ENCODE measurements around the gene ELF2. TPM values are rescaled to one million over a fixed set of nuclear protein-coding genes. Genes with fewer than 3 reads are reported as not detected.
"Not testable (repeated sequence)": the region's sequence is repeated elsewhere in the genome, so short reads cannot be mapped to it uniquely, and the experiment has no call there.

The ELF2 gene
- total RNA-seq, 1 donor from 2014 or later: 26.2 TPM

DNA sequence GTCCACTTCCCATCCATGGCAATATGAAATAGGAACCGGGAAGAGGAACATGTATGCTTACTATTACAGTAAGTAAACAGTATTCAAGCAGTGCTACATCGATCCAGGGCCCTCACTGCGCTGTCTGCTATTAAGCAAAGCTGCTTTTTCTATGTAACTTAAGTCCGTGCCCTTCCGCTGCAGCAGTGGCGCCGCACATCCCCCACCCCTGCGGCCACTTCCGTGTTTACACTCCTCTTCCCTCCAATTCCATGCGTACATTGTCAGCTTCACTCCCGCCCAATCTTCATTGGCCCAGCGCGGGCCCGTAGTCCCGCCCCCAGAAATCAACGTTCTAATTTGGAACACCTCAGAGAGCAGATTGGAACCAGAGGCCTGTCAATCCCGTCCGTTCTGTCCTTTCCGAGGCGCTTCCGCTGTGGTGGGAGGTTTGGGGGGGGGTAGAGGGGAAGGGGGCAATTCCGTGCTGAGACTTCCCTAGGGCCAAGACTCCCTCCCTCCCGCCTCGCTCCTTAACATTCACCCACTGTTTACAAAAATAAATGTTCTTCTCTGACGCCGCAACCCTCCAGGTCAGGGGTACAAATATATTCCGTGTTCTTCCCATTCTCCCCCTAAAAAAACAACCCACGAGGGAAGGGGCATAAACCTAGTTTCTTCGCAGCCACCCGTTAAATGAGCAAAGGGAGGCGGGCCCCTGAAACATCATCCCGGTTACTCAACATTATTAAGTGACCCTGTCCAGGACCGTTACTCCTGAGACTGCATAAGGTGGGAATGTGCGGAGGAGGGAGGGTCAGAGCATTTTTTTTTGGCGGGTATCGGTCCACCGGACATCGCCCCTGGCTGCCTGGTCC is 94.0 kb downstream of the ELF2 start:
- DNase-seq (ENCODE audit: extremely low read depth, low read depth, low spot score): peak; percentile 80

DNA sequence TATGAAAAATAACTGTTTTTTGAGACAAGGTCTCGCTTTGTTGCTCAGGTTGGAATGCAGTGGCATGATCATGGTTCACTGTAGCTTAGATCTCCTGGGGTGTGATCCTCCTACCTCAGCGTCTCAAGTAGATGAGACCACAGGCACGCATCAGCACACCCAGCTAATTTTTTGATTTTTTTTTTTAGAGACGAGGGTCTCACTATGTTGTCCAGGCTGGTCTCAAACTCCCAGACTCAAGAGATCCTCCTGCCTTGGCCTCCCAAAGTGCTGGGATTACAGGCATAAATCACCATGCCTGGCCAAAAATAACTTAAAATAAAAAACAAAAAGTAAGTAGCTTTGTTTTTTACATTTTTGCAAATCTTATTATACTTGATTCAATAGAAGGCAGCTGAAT is 98.1 kb downstream of the ELF2 start:
- no peak for DNase-seq (ENCODE audit: extremely low read depth, low read depth, low spot score)

GRCh38 chr4:139077567-139078355 is 99.3 kb downstream of the ELF2 start:
- DNase-seq (ENCODE audit: extremely low read depth, low read depth, low spot score): no peak

DNA sequence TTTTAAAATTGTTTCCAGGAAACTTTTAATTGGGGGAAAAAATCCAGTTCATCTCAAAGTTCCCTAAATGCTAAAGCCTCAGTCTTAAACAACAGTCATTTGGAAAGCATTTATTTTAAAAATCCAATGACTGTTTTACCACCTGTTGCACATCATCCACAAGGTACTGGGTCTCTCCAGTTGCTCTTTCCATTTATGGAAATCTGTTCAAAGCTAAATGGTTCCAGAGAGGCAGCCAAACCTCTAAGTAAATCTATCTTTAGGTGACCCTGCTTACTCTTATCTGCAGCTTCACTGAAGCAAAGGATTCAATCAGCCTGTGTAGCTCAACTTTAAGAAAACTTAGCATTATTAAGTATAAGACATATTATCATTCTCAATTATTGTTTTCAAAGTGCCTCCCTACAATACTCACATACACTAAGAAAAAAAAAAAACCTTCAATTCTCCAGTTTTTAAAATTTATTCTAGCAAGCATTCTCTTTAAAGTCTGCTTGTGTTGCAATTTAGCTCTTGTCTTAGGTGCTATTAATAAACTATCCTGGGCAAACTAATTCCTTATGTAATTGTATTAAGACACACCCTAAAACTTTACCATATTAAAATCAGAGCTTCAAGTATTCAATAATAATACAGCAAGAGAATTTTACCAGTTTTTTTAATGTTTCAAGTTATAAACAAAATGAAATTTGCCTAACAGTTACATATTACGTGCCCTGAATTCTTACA is 100.8 kb downstream of the ELF2 start:
- DNase-seq (ENCODE audit: extremely low read depth, low read depth, low spot score): no peak

DNA sequence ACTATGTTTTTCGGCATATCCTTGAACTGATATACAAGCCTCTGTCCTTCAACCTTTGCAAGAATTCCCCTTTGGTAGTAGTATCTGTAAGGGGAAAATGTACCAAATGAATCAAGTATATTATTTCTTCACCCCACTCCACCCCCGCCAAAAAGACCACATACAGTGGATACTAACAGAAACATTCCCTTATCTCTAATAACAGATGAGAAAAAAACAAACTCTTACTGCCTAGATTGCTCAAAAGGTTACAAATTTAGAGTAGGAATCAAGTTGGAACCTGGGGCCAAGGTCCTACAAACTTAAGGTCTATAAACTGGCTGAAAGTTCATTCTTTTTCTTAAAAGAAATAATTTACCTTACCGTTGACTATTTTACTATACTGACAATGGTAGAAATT is 116.4 kb downstream of the ELF2 start:
- DNase-seq (ENCODE audit: extremely low read depth, low read depth, low spot score): no peak

GRCh38 chr4:139059026-139059425 is 118.0 kb downstream of the ELF2 start:
- not testable (repeated sequence) for DNase-seq (ENCODE audit: extremely low read depth, low read depth, low spot score)

DNA sequence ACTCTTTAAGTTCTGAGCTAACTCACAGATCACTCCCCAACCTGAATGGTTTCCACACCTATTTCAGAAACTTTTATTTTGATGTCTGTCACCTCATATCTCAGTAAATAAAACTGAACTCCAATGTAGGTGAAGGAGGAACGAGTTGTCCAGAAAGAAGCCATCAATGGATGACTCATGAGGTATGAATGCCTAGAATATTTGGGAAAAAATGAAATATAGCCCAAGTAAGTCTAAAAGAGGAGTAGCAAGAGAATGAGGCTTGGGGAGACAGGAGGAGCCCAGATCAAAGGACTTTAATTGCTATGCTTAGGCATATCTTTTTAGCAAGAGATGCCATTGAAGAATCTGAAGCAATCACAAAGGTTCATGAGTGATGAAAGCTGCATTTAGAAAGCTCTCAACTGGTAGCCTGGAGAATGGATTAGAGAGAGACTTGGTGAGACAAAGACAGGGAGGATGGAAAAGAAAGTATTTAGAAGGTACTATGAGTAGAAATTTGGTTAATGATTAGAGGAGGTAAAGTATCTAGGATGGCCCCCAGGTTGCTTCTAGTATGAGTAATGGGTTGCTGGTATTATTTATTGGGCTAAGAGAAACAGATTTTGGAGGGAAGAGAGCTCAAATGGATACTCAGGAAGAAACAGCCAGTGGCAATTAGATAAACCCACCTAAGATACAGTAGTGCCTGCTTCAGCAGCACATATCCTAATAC is 122.1 kb downstream of the ELF2 start:
- DNase-seq (ENCODE audit: extremely low read depth, low read depth, low spot score): no peak

- DNase-seq (ENCODE audit: extremely low read depth, low read depth, low spot score): no peak
Observed at GRCh38 chr4:139053909-139054308, 123.1 kb downstream of the ELF2 start.

DNA sequence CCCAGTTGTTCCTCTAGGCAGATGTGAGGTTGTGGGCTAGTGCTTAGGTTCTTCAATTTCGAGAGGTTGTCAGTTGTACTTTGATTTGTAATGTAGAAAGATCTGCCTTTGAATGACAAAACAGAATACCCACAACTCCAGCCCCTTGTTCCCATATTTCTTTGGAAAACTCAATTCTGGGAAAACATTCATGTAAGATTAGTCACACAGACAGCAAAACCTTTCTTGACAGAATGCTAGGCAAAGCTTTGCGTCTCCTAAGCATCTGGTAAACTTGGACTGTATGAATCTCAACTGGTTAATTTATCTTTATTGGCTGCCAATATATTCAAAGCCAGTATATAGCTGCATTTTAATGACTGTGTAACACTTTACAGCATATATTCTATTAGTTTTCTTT is 126.6 kb downstream of the ELF2 start:
- no peak for DNase-seq (ENCODE audit: extremely low read depth, low read depth, low spot score)

GRCh38 chr4:139048026-139048425 is 129.0 kb downstream of the ELF2 start:
- no peak for DNase-seq (ENCODE audit: extremely low read depth, low read depth, low spot score)

GRCh38 chr4:139044291-139044690 is 132.7 kb downstream of the ELF2 start:
- DNase-seq (ENCODE audit: extremely low read depth, low read depth, low spot score): no peak

GRCh38 chr4:139042981-139043460 is 134.0 kb downstream of the ELF2 start:
- DNase-seq (ENCODE audit: extremely low read depth, low read depth, low spot score): peak; percentile 64

GRCh38 chr4:139038874-139039443 is 138.1 kb downstream of the ELF2 start:
- DNase-seq (ENCODE audit: extremely low read depth, low read depth, low spot score): no peak

- no peak for DNase-seq (ENCODE audit: extremely low read depth, low read depth, low spot score)
Observed at GRCh38 chr4:139036885-139037284, 140.1 kb downstream of the ELF2 start.

- no peak for DNase-seq (ENCODE audit: extremely low read depth, low read depth, low spot score)
Observed at GRCh38 chr4:139035650-139036049, 141.4 kb downstream of the ELF2 start.

- peak; percentile 83 for DNase-seq (ENCODE audit: extremely low read depth, low read depth, low spot score)
Observed at GRCh38 chr4:139030614-139031235, 146.3 kb downstream of the ELF2 start.

DNA sequence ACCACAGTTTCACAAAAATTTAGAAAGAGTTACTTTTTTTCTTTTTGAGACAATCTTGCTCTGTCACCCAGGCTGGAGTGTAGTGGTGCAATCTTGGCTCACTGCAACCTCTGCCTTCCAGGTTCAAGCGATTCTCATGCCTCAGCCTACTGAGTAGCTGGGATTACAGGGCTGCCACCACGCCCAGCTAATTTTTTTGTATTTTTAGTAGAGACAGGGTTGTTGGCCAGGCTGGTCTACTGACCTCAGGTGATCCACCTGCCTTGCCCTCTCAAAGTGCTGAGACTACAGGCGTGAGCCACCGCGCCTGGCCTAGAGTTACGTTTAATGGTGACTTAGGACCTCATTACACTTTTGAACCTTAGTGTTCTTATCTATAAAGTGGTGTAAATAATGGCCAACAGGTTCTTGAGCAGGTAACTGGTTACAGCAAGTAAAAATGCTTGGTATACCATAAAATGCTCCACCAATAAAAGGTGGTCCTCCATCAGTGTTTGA is 147.1 kb downstream of the ELF2 start:
- DNase-seq (ENCODE audit: extremely low read depth, low read depth, low spot score): not testable (repeated sequence)

- no peak for DNase-seq (ENCODE audit: extremely low read depth, low read depth, low spot score)
Observed at GRCh38 chr4:139028191-139028661, 148.8 kb downstream of the ELF2 start.

GRCh38 chr4:139027776-139028175 is 149.2 kb downstream of the ELF2 start:
- no peak for DNase-seq (ENCODE audit: extremely low read depth, low read depth, low spot score)
